ENCODE data around the gene KCNA4. TPM values are rescaled to one million over a fixed set of nuclear protein-coding genes. Genes with fewer than 3 reads are reported as not detected.

Gene KCNA4
- total RNA-seq, 1 donor from 2014 or later, result 1.3 TPM

- H2AFZ ChIP-seq (replicated peaks), result peak overlapping the region; percentile 72
- peaks cover 10% of the 10 kb centered on the region for H3K4me1 ChIP-seq
- peak overlapping the region; percentile 66 for H3K4me2 ChIP-seq
- TF ChIP-seq EZH2 (IDR thresholded peaks at IDR 0.05), result no peak
- no peak for TF ChIP-seq EZH2phosphoT487 (IDR thresholded peaks at IDR 0.05)
- TF ChIP-seq CTCF (IDR thresholded peaks at IDR 0.05), result no peak
- Mint-ChIP-seq H3K9me3 (no peaks in the 10 kb centered on the region), H3K4me1 (peaks cover 6% of the 10 kb centered on the region), H3K36me3 (no peaks in the 10 kb centered on the region), H3K27ac (no peak overlapping the region), H3K27me3 (ENCODE audit: insufficient read depth, low read depth) (peaks cover 3% of the 10 kb centered on the region), H3K4me3 (no peak overlapping the region)
- H3F3A ChIP-seq (ENCODE audit: low read depth), result peaks cover 13% of the 10 kb centered on the region
- H3K9me3 ChIP-seq (ENCODE audit: low read depth), result no peaks in the 10 kb centered on the region
- no peaks in the 10 kb centered on the region for H3K36me3 ChIP-seq
- no peak overlapping the region for H3K4me3 ChIP-seq
- peaks cover 79% of the 10 kb centered on the region for H3K27me3 ChIP-seq
- no peaks in the 10 kb centered on the region for H3K79me2 ChIP-seq (ENCODE audit: low read depth)
- no peak overlapping the region for H3K9ac ChIP-seq
- H3K27ac ChIP-seq, result no peak overlapping the region
- H4K20me1 ChIP-seq (ENCODE audit: low read depth), result no peaks in the 10 kb centered on the region
- DNase-seq (ENCODE audit: low spot score), result no peak
Measured at GRCh38 chr11:30025396-30026139, 8.7 kb upstream of the KCNA4 start.

GRCh38 chr11:30023074-30023473 lies 6.2 kb upstream of the KCNA4 start:
- Histone ChIP-seq H3K27ac (no peak overlapping the region), H3K9ac (no peak overlapping the region), H3K36me3 (no peaks in the 10 kb centered on the region), H3K79me2 (ENCODE audit: low read depth) (no peaks in the 10 kb centered on the region), H3K4me1 (peaks cover 10% of the 10 kb centered on the region), H3K4me3 (no peak overlapping the region), H3K9me3 (ENCODE audit: low read depth) (no peaks in the 10 kb centered on the region), H2AFZ (replicated peaks) (no peak overlapping the region), H3K27me3 (peaks cover 79% of the 10 kb centered on the region), H3F3A (ENCODE audit: low read depth) (peaks cover 13% of the 10 kb centered on the region), H4K20me1 (ENCODE audit: low read depth) (no peaks in the 10 kb centered on the region), H3K4me2 (no peak overlapping the region)
- H3K27me3 Mint-ChIP-seq (ENCODE audit: insufficient read depth, low read depth), result peaks cover 12% of the 10 kb centered on the region
- H3K36me3 Mint-ChIP-seq, result no peaks in the 10 kb centered on the region
- H3K4me1 Mint-ChIP-seq, result peaks cover 6% of the 10 kb centered on the region
- H3K9me3 Mint-ChIP-seq, result peaks cover 2% of the 10 kb centered on the region
- H3K27ac Mint-ChIP-seq, result no peak overlapping the region
- H3K4me3 Mint-ChIP-seq, result no peak overlapping the region
- TF ChIP-seq CTCF (IDR thresholded peaks at IDR 0.05) (no peak), EZH2 (IDR thresholded peaks at IDR 0.05) (no peak), EZH2phosphoT487 (IDR thresholded peaks at IDR 0.05) (no peak)
- no peak for DNase-seq (ENCODE audit: low spot score)

GRCh38 chr11:30019481-30019880 lies 2.7 kb upstream of the KCNA4 start:
- H3K4me2 ChIP-seq, result no peak overlapping the region
- Mint-ChIP-seq H3K4me1 (peaks cover 2% of the 10 kb centered on the region), H3K9me3 (peaks cover 3% of the 10 kb centered on the region), H3K4me3 (no peak overlapping the region), H3K27me3 (ENCODE audit: insufficient read depth, low read depth) (peaks cover 20% of the 10 kb centered on the region), H3K36me3 (no peaks in the 10 kb centered on the region), H3K27ac (no peak overlapping the region)
- no peaks in the 10 kb centered on the region for H3K9me3 ChIP-seq (ENCODE audit: low read depth)
- no peak overlapping the region for H3K9ac ChIP-seq
- no peaks in the 10 kb centered on the region for H3K36me3 ChIP-seq
- no peak overlapping the region for H3K27ac ChIP-seq
- no peak for TF ChIP-seq EZH2phosphoT487 (IDR thresholded peaks at IDR 0.05)
- TF ChIP-seq EZH2 (IDR thresholded peaks at IDR 0.05), result no peak
- TF ChIP-seq CTCF (IDR thresholded peaks at IDR 0.05), result no peak
- H3K27me3 ChIP-seq, result peaks cover 98% of the 10 kb centered on the region
- H3K4me3 ChIP-seq, result no peak overlapping the region
- H3F3A ChIP-seq (ENCODE audit: low read depth), result peaks cover 12% of the 10 kb centered on the region
- H3K79me2 ChIP-seq (ENCODE audit: low read depth), result no peaks in the 10 kb centered on the region
- DNase-seq (ENCODE audit: low spot score), result no peak
- H4K20me1 ChIP-seq (ENCODE audit: low read depth), result no peaks in the 10 kb centered on the region
- H3K4me1 ChIP-seq, result peaks cover 17% of the 10 kb centered on the region
- H2AFZ ChIP-seq (replicated peaks), result no peak overlapping the region
